Esophagus (tissue), 2 donors: ENCODE measurements around the gene FBXL12. TPM values are rescaled to one million over a fixed set of nuclear protein-coding genes. Genes with fewer than 3 reads are reported as not detected.

ENCODE experiments used
- H3K27ac ChIP-seq, 2 donors: one replicate each; pipeline ENCODE4 v1.5.1; 2013; ENCODE audit warnings: low read depth in 2 of 2, mild to moderate bottlenecking in 2 of 2, inconsistent platforms in 1 of 2, low read length in 1 of 2, moderate library complexity in 1 of 2
- H3K27me3 ChIP-seq, 2 donors: one replicate each; pipeline ENCODE4 v1.6.1; 2013; ENCODE audit warnings: low read length in 2 of 2, control low read depth in 1 of 2, mild to moderate bottlenecking in 1 of 2; ENCODE audit not compliant: insufficient read depth in 2 of 2, control insufficient read depth in 1 of 2
- H3K36me3 ChIP-seq, 2 donors: one replicate each; pipeline ENCODE4 v1.6.1; 2013; ENCODE audit warnings: low read length in 1 of 2; ENCODE audit not compliant: control insufficient read depth in 2 of 2, insufficient read depth in 2 of 2
- H3K4me1 ChIP-seq, 2 donors: one replicate each; pipeline ENCODE4 v1.6.1; 2013; ENCODE audit warnings: low read length in 1 of 2; ENCODE audit not compliant: control insufficient read depth in 2 of 2, insufficient read depth in 2 of 2
- H3K4me3 ChIP-seq, 2 donors: one replicate each; pipeline ENCODE4 v1.5.1; 2013; ENCODE audit warnings: low read length in 2 of 2, mild to moderate bottlenecking in 2 of 2, low read depth in 1 of 2, moderate library complexity in 1 of 2
- H3K9me3 ChIP-seq, 2 donors: one replicate each; pipeline ENCODE4 v1.6.1; 2013; ENCODE audit warnings: mild to moderate bottlenecking in 2 of 2, low read depth in 1 of 2, low read length in 1 of 2, moderate library complexity in 1 of 2; ENCODE audit not compliant: control insufficient read depth in 2 of 2, insufficient read depth in 1 of 2
- WGBS, 2 donors: extraction: QIAGEN DNeasy Blood & Tissue Kit; methylation state at CpG; one replicate each; pipeline ENCODE4 v1.1.7; 2013; 5-methylcytosine and 5-hydroxymethylcytosine counted together
- polyA plus RNA-seq, 2 donors: library from polyadenylated mRNA; stranded (reverse); fragments of 200-250 nt; gene quantifications; one replicate each; pipeline ENCODE4 v1.2.3, GENCODE V29; 2013
- donor health status: healthy with polysubstance abuse.
- donor health status: Bipolar disorder and iron deficiency.

Gene FBXL12
- polyA plus RNA-seq, 2 donors: 14.8 to 15.3 TPM

GRCh38 chr19:9842834-9843625, 24.2 kb upstream of the FBXL12 start:
- Histone ChIP-seq H3K4me1 (peaks cover 3 to 14% of the 10 kb centered on the region in 2 donors), H3K27me3 (no peaks in the 10 kb centered on the region), H3K9me3 (no peaks in the 10 kb centered on the region), H3K36me3 (peaks cover 18 to 57% of the 10 kb centered on the region in 2 donors), H3K27ac (no peak overlapping the region), H3K4me3 (no peak overlapping the region)
- 92 to 96% methylated on average over 9 of the region's 9 CpGs for WGBS, 2 donors

DNA sequence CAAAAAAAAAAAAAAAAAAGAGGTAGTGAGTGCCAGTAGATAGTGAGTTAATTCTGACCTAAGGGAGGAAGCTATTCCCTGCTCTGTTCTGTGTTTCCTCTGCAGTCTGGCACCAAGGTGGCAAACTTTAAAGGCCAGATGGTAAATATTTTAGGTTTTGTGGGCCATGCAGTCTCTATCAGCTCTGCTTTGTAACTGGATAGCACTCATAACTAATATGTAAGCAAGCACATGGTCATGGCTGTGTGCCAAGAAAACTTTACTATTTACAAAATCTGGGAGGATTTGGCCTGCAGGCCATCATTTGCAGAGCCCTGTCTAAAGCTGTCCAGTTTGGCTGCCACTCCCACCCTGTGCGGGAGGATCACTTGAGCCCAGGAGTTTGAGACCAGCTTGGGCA, 20.5 kb upstream of the FBXL12 start:
- Histone ChIP-seq H3K27ac (no peak overlapping the region), H3K27me3 (no peaks in the 10 kb centered on the region), H3K36me3 (peaks cover 16 to 41% of the 10 kb centered on the region in 2 donors), H3K4me3 (no peak overlapping the region), H3K9me3 (no peaks in the 10 kb centered on the region), H3K4me1 (peaks cover 0 to 2% of the 10 kb centered on the region in 2 donors)
- 76 to 78% methylated on average over 1 of the region's 1 CpG for WGBS, 2 donors

- no peak overlapping the region for H3K27ac ChIP-seq
- peaks cover 16 to 33% of the 10 kb centered on the region in 2 donors for H3K36me3 ChIP-seq
- H3K27me3 ChIP-seq: no peaks in the 10 kb centered on the region
- H3K4me3 ChIP-seq: no peak overlapping the region
- peaks cover 0 to 2% of the 10 kb centered on the region in 2 donors for H3K4me1 ChIP-seq
- H3K9me3 ChIP-seq: no peaks in the 10 kb centered on the region
- WGBS, 2 donors: 92% methylated on average over 14 to 15 of the region's 15 CpGs
Observed at GRCh38 chr19:9838324-9838723, 19.4 kb upstream of the FBXL12 start.

DNA sequence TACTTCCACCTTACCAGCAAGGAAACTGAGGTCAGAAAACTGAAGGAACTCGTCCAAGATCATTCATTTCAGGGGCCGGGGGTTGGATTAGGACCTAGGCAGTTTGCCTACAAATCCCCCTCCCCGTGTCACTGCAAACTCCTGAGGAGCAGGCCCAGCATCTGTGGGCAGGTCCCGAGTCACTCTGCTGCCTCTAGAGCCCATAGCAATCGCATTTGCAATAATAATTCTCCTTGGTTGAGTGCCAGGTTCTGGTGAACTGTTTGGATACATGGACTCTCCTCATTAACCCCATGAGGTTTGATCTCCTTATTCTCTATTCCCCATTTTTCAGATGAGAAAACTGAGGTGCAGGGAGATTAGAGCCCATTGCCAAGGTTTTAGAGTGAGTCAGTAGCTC, 17.1 kb upstream of the FBXL12 start:
- H3K4me3 ChIP-seq: peak overlapping the region; percentile 77 to 79
- H3K9me3 ChIP-seq: no peaks in the 10 kb centered on the region
- 4 to 6% methylated on average over 5 of the region's 5 CpGs for WGBS, 2 donors
- no peak overlapping the region for H3K27ac ChIP-seq
- no peaks in the 10 kb centered on the region for H3K27me3 ChIP-seq
- peaks cover 0 to 12% of the 10 kb centered on the region in 2 donors for H3K36me3 ChIP-seq
- peaks cover 0 to 2% of the 10 kb centered on the region in 2 donors for H3K4me1 ChIP-seq

- no peaks in the 10 kb centered on the region for H3K9me3 ChIP-seq
- H3K4me1 ChIP-seq: peaks cover 0 to 2% of the 10 kb centered on the region in 2 donors
- peak overlapping the region in 1 of 2 donors; percentile 19 for H3K27ac ChIP-seq
- peaks cover 0 to 9% of the 10 kb centered on the region in 2 donors for H3K36me3 ChIP-seq
- WGBS, 2 donors: 2% methylated on average over 20 to 28 of the region's 28 CpGs
- H3K4me3 ChIP-seq: peak overlapping the region; percentile 77 to 79
- no peaks in the 10 kb centered on the region for H3K27me3 ChIP-seq
Observed at GRCh38 chr19:9835507-9835949, 16.6 kb upstream of the FBXL12 start.

DNA sequence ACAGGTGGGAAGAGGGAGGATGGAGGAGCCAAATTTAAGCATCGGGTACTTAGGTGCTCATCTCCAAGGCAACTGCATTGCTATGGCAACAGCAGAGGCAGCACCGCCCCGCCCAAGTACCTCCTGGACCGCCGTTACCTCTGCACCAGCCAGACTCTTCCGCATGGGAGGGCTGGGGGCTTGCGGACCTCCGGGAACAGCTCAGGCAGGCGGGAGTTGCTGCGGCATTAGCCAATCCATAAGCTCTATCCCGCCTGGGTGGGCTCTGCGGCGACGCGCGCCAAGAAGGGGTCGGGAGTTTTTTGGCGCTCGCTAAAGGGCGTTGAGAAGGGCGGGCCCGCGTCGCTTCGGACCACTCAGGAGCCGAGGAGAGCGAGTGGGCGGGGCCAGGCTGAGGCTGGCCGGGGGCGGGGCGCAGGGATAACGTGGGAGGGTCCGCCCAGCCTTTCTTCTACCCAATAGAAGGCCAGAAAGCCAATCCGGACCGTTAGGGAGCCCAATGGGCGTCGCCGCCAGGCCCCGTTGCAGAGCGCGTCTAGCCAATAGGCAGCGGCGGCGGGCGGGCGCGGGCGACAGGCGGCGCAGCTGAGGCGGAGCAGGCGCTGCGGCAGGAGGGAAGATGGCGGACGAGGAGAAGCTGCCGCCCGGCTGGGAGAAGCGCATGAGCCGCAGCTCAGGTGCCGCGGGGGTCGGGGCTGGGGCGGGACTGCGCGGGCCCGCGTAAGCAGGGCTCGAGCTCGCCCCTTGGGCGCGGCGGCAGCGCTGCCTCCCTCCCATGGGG, 16.0 kb upstream of the FBXL12 start, which contains the start of gene PIN1:
Gene PIN1 (plus strand): TSS at position 593 of the 781 bp plus-strand sequence. CDS start 27 bp downstream, at position 620.
- no peaks in the 10 kb centered on the region for H3K27me3 ChIP-seq
- WGBS, 2 donors: 0 to 1% methylated on average over 72 to 73 of the region's 73 CpGs
- H3K9me3 ChIP-seq: no peaks in the 10 kb centered on the region
- H3K4me1 ChIP-seq: peaks cover 0 to 2% of the 10 kb centered on the region in 2 donors
- H3K4me3 ChIP-seq: peak within 1 kb of the TSS; percentile 77 to 79
- peak within 1 kb of the TSS; percentile 65 to 71 for H3K27ac ChIP-seq
- H3K36me3 ChIP-seq: peaks cover 3 to 9% of the 10 kb centered on the region in 2 donors

DNA sequence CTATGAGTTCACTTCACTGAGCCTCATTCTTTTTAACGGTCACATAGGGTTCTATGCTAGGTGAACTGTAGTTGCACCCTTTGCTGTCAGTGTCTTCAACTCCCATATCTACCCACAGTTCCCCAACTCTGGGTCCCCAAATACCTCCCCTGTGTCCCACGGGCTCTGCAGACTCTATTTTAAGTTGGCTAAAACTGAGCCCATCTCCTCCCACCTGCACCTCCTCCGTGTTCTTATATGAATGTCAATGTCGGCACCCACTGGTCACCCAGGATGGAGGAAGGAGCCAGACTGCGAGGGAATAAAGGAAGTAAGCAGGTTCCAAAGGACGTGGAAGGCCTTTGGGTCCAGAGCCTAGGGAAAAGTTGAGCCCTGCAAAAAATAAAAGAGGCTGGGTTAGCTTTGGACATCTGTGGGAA, 15.4 kb upstream of the FBXL12 start:
- 61 to 72% methylated on average over 6 of the region's 6 CpGs for WGBS, 2 donors
- Histone ChIP-seq H3K27me3 (no peaks in the 10 kb centered on the region), H3K36me3 (peaks cover 4 to 7% of the 10 kb centered on the region in 2 donors), H3K9me3 (no peaks in the 10 kb centered on the region), H3K27ac (no peak overlapping the region), H3K4me3 (no peak overlapping the region), H3K4me1 (peaks cover 0 to 2% of the 10 kb centered on the region in 2 donors)

GRCh38 chr19:9828551-9829063, 9.7 kb upstream of the FBXL12 start:
- Histone ChIP-seq H3K27me3 (no peaks in the 10 kb centered on the region), H3K27ac (peak overlapping the region in 1 of 2 donors; percentile 80), H3K4me3 (peak overlapping the region; percentile 85 to 94), H3K36me3 (peaks cover 0 to 4% of the 10 kb centered on the region in 2 donors), H3K4me1 (peaks cover 0 to 4% of the 10 kb centered on the region in 2 donors), H3K9me3 (no peaks in the 10 kb centered on the region)
- WGBS, 2 donors: 30 to 31% methylated on average over 13 of the region's 13 CpGs
